SK-MEL-5 (cell line): Measurements from ENCODE around the gene SLC16A5. TPM values are rescaled to one million over a fixed set of nuclear protein-coding genes. Genes with fewer than 3 reads are reported as not detected.

Experiments used
- DNase-seq: peaks from one replicate; pipeline ENCODE4 v3.0.0-alpha.2; 2016; ENCODE audit warnings: low read depth, low spot score
- in situ Hi-C: cut with HindIII; loops from 2 replicates; pipeline ENCODE4 v1.10.0; 2016; ENCODE audit warnings: low sequenced_read_pairs, high pct_unique_total_duplicates, low pct_unique_long_range_greater_than_20kb
- small RNA-seq, 2 experiments: library from RNA; depleted of rRNA; stranded (forward); fragments of <200 nt; gene quantifications; one replicate each; pipeline ENCODE3, GENCODE V24; 2014
- total RNA-seq: library from RNA; depleted of rRNA; stranded (reverse); fragments of >200 nt; shearing (Covaris generic); gene quantifications from 2 replicates; pipeline ENCODE4 v1.2.3, GENCODE V29; 2014; rRNA removed

The SLC16A5 gene
- total RNA-seq, 1 experiment from 2014 or later, result not detected

DNA sequence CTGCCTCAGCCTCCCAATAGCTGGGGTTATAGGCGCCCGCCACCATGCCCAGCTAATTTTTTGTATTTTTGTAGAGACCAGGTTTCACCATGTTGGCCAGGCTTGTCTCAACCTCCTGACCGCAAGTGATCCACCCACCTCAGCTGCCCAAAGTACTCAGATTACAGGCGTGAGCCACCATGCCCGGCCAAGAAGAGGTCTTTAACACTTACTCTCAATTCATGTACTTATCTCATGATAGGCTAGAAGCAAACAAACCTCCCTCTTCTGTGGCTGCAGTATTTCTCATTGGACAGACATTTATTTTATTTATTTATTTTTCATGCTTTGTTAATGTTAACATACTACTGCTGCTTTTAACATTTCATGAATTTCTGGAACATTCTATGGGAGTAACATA lies 50.8 kb downstream of the SLC16A5 start:
- in situ Hi-C loops, result no loop called here
- no peak for DNase-seq

GRCh38 chr17:75142236-75142971 lies 54.6 kb downstream of the SLC16A5 start:
- in situ Hi-C loops, result no loop called here
- no peak for DNase-seq

- in situ Hi-C loops, result no loop called here
- no peak for DNase-seq
Measured at GRCh38 chr17:75144816-75145512, 57.2 kb downstream of the SLC16A5 start.

DNA sequence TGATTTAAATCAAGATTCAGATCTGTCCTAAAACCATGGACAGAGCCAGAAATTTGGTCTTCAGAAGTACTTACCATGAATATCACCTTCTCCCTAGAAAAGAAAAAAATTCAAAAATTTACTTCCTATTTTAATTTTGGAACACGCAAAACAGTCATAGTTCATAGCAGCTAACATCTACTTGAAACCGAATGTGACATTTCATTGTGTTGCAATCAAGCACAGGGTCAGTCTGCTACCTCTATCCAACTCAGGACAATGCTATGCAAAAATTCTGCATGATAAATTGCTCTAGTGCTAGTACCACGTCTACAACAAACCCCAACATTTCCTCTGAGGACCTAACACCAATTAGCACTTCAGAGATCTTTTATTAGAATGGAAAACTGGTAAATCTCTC lies 58.8 kb downstream of the SLC16A5 start:
- DNase-seq, result no peak
- in situ Hi-C loops, result no loop called here

DNA sequence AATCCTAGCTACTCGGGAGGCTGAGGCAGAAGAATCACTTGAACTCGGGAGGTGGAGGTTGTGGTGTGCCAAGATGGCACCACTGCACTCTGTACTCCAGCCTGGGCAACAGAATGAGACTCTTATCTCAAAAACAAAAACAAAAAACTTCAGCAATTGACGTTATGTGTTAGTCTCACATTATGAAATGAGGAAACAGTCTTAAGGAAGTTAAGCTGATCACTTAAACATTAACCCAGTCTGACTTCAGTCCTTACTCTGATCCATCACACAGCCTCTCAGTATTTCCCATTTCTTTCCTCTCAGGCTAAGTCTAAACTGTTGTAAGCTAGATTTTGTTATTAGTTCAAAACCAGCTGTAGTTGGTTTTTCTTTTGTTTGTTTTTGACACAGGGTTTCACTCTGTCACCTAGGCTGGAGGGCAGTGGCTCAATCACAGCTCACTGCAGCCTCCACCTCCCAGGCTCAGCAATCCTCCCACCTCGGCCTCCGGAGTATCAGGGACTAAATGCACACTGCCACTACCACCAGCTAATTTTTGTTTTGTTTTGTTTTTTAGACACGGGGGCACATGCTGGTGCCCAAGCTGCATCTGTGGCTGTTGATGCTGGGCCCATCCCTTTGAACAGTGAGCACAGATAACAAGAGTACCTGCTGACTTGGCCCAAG lies 60.3 kb downstream of the SLC16A5 start:
- in situ Hi-C loops, result no loop called here
- no peak for DNase-seq

- DNase-seq, result no peak
- in situ Hi-C loops, result no loop called here
Measured at GRCh38 chr17:75151930-75152329, 64.2 kb downstream of the SLC16A5 start.

- in situ Hi-C loops, result no loop called here
- DNase-seq, result no peak
Measured at GRCh38 chr17:75152523-75152921, 64.8 kb downstream of the SLC16A5 start.

GRCh38 chr17:75152922-75153779 lies 65.4 kb downstream of the SLC16A5 start:
- in situ Hi-C loops, result no loop called here
- DNase-seq, result peak; percentile 45

- peak; percentile 28 for DNase-seq
- in situ Hi-C loops, result no loop called here
Measured at GRCh38 chr17:75153780-75154194, 66.0 kb downstream of the SLC16A5 start.

DNA sequence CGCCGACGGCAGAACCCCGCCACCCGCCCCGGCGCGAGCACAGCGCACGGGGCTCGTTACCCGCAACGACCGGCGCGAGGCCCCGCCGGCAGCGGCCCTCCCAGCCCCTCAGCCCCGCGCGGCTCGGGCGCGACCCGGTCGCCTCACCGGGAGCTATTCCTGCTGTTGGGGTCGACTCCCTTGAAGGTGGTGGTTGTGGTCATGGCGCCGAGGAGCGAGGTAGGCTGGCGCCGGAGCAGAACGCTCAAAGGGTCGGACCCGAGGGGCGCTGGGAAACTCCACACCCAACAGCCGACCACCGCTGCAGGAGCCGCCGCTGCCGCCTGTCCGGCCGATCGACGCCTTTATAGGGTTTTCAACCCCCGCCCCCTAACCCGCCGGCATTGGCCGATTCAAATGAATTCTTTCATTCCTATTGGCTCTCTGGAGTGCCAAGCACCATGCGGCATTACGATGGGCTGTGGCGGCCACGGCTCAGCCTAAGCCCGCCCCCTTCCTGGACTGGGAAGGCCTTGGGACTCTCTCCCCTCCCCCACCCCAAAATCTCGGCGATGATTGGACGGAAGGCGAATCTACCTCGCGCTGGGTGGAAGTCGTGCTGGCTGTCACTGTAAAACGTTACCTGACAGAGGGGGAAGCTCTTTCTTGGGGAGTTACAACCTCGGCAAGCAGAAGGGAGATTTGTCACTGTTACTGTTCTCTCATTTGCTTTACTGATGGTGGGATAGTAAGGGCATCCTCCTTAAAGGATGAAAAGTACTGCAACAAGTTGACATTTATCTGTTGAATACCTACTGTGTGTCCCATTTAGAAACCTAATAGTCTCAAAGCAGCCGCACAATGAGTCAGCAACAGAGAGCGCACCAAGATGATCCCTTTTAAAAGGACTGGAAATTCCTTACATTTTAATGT lies 66.7 kb downstream of the SLC16A5 start, which contains the start of gene JPT1:
JPT1 (minus strand) TSS at position 318 of the 912 bp plus-strand sequence; CDS start at position 203, 115 bp downstream.
- peak; percentile 100 for DNase-seq
- in situ Hi-C loops, result no loop called here

GRCh38 chr17:75155191-75155601 lies 67.4 kb downstream of the SLC16A5 start:
- DNase-seq, result no peak
- in situ Hi-C loops, result no loop called here

Small RNAs within 50 kb of the gene (small RNA-seq; reads per million reads assigned to genes)
- gene AC111186.1 (0 reads per million in 2 experiments), gene RF00019 (0 reads per million in 2 experiments), gene RN7SL573P (0 reads per million in 2 experiments)

Other genes starting within 250 kb of the SLC16A5 start
- 0.40 TPM in 1 of 2 replicates, not detected in the other for gene GRIN2C, start 228.1 kb upstream of the SLC16A5 start, total RNA-seq
- 42.4 and 48.1 TPM in 2 replicates for gene FDXR, start 215.0 kb upstream of the SLC16A5 start, total RNA-seq
- gene FADS6, start 194.3 kb upstream of the SLC16A5 start, total RNA-seq, result not detected in 2 replicates
- gene USH1G, start 164.7 kb upstream of the SLC16A5 start, total RNA-seq, result not detected in 2 replicates
- gene OTOP2, start 163.7 kb upstream of the SLC16A5 start, total RNA-seq, result not detected in 2 replicates
- not detected in 2 replicates for gene OTOP3, start 152.1 kb upstream of the SLC16A5 start, total RNA-seq
- gene HID1, start 115.2 kb upstream of the SLC16A5 start, total RNA-seq, result 0.21 TPM in 1 of 2 replicates, not detected in the other
- 3.2 and 3.9 TPM in 2 replicates for gene CDR2L, start 100.3 kb upstream of the SLC16A5 start, total RNA-seq
- 92.6 and 96.0 TPM in 2 replicates for gene MRPL58, start 75.3 kb upstream of the SLC16A5 start, total RNA-seq
- 557 and 623 TPM in 2 replicates for gene ATP5PD, start 41.0 kb upstream of the SLC16A5 start, total RNA-seq
- gene KCTD2, start 40.7 kb upstream of the SLC16A5 start, total RNA-seq, result 23.3 and 26.6 TPM in 2 replicates
- 4.9 and 5.4 TPM in 2 replicates for gene ARMC7, start 22.0 kb downstream of the SLC16A5 start, total RNA-seq
- gene NT5C, start 43.8 kb downstream of the SLC16A5 start, total RNA-seq, result 44.5 and 46.7 TPM in 2 replicates
- 148 and 158 TPM in 2 replicates for gene JPT1, start 66.6 kb downstream of the SLC16A5 start, total RNA-seq
- 206 and 213 TPM in 2 replicates for gene SUMO2, start 95.0 kb downstream of the SLC16A5 start, total RNA-seq
- gene NUP85, start 117.7 kb downstream of the SLC16A5 start, total RNA-seq, result 46.0 and 49.4 TPM in 2 replicates
- 15.7 and 17.4 TPM in 2 replicates for gene GGA3, start 173.7 kb downstream of the SLC16A5 start, total RNA-seq
- gene MRPS7, start 173.9 kb downstream of the SLC16A5 start, total RNA-seq, result 184 and 188 TPM in 2 replicates
- 20.8 and 22.9 TPM in 2 replicates for gene MIF4GD, start 183.3 kb downstream of the SLC16A5 start, total RNA-seq
- gene SLC25A19, start 201.5 kb downstream of the SLC16A5 start, total RNA-seq, result 18.1 and 21.0 TPM in 2 replicates